Sigmoid colon (tissue), 7 donors: ENCODE results near the gene MYLK. TPM values are rescaled to one million over a fixed set of nuclear protein-coding genes. Genes with fewer than 3 reads are reported as not detected.

Experiments
- DNase-seq: peaks from one replicate; pipeline ENCODE4 v3.0.0-alpha.2; 2019
- H3K27ac ChIP-seq, 4 donors: fragments of 200-600 bp; sonication (generic); one replicate each; pipeline ENCODE4 v1.5.1; 2016 to 2019; ENCODE audit warnings: mild to moderate bottlenecking in 1 of 4
- H3K27me3 ChIP-seq, 3 donors: fragments of 200-600 bp; sonication (generic); one replicate each; pipeline ENCODE4 v1.5.1; 2019; ENCODE audit warnings: mild to moderate bottlenecking in 1 of 3
- H3K36me3 ChIP-seq, 4 donors: fragments of 200-600 bp; sonication (generic); one replicate each; pipeline ENCODE4 v1.5.1; 2016 to 2019
- H3K4me1 ChIP-seq, 4 donors: fragments of 200-600 bp; sonication (generic); one replicate each; pipeline ENCODE4 v1.5.1; 2017 to 2019
- H3K4me3 ChIP-seq, 4 donors: fragments of 200-600 bp; sonication (generic); one replicate each; pipeline ENCODE4 v1.5.1; 2017 to 2019; ENCODE audit warnings: mild to moderate bottlenecking in 2 of 4, moderate library complexity in 1 of 4
- H3K9me3 ChIP-seq, 4 donors: fragments of 200-600 bp in 3 of 4; sonication (generic) in 3 of 4; one replicate each; pipeline versions ENCODE4 v1.5.1 to v1.6.1; 2013 to 2019
- EP300 ChIP-seq, 4 donors: sonication (generic); formaldehyde crosslinking; IDR thresholded peaks; one replicate each; pipeline ENCODE4 v1.6.1; 2017; ENCODE audit warnings: antibody characterized with exemption in 4 of 4
- POLR2A ChIP-seq, 2 donors: fragments of 450-650 bp; IDR thresholded peaks; one replicate each; pipeline ENCODE4 v1.6.1; 2016; ENCODE audit warnings: antibody characterized with exemption in 2 of 2, mild to moderate bottlenecking in 2 of 2, moderate library complexity in 2 of 2
- POLR2AphosphoS5 ChIP-seq, 4 donors: sonication (generic); formaldehyde crosslinking; IDR thresholded peaks; one replicate each; pipeline ENCODE4 v1.6.1; 2017; ENCODE audit warnings: antibody characterized with exemption in 4 of 4
- WGBS, 2 donors: extraction: QIAGEN DNeasy Blood & Tissue Kit; methylation state at CpG; one replicate each; pipeline ENCODE4 v1.1.7; 2013; 5-methylcytosine and 5-hydroxymethylcytosine counted together
- intact Hi-C: fragments of 100-400 bp; cut with DNase I; formaldehyde crosslinking; loops from one replicate; pipeline ENCODE4 v1.15.1; 2023
- polyA plus RNA-seq, 3 donors: library from polyadenylated mRNA; stranded (reverse); fragments of 200-250 nt; gene quantifications; one replicate each; pipeline ENCODE4 v1.2.3, GENCODE V29; 2013
- total RNA-seq, 4 donors: library from RNA; depleted of rRNA; stranded (reverse); fragments of >200 nt; gene quantifications; one replicate each; pipeline ENCODE4 v1.1.0, GENCODE V29; 2016
- TF ChIP-seq, protein P1 (sequence below), 4 experiments: fragments of 450-650 bp in 3 of 4; fragments of 200-600 bp in 1 of 4; IDR thresholded peaks; one replicate each; pipeline ENCODE4 v1.5.1; 2016 to 2019; ENCODE audit warnings: antibody characterized with exemption in 4 of 4, mild to moderate bottlenecking in 3 of 4, moderate library complexity in 2 of 4
- donor health status: healthy with polysubstance abuse.
- donor health status: Bipolar disorder and iron deficiency.
- donor health status: healthy.

The MYLK gene
- total and polyA plus RNA-seq, 7 donors: 21.5 to 2,153 (median 1,169) TPM

DNA sequence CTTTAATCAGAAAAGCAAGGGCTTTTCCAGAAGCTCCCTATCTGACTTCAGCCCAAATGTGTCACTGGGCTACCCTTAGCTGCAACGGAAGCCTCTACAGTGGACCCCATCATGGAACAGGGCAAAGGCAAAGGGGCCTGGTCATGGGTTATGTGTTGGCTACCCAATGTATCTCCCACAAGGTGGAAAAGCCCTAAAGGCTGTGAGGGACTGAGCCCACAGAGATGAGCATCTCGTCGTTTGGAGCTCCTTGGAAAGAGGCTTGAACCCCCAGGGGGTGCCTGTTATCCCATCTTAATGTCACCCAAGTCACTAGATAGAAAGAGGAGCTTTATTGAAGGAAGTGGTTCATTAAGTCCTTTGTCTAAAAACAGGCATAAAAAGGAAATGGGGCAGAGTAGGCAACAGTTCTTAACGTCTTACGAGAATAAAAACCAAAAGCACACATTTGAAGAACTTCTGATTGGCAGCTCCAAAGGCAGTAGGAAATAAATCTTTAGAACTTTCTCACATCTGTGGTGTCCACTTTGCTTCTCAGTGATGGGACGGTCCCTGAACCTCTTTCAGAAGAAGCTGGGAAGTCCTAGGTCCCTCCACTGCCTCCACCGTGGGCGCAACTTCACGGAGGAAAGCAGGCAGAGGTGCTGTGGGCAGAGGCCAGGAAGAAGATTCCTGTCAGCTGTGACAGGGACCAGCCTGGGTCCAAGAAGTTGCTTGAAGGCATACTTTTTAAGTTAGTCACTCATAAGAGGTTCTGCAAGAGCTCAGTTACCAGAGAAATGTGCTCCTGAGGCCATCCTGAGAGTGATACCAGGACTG is 93.7 kb downstream of the MYLK start:
- WGBS, 2 donors: 94 to 95% methylated on average over 9 of the region's 9 CpGs
- peaks cover 0 to 29% (median 26%) of the 10 kb centered on the region in 4 donors for H3K4me1 ChIP-seq
- peak overlapping the region in 3 of 4 donors; percentile 14 to 76 (median 70) for H3K27ac ChIP-seq
- H3K4me3 ChIP-seq: no peak overlapping the region
- no peaks in the 10 kb centered on the region for H3K36me3 ChIP-seq
- no peaks in the 10 kb centered on the region for H3K27me3 ChIP-seq
- H3K9me3 ChIP-seq: no peaks in the 10 kb centered on the region
- TF ChIP-seq, protein P1, sequence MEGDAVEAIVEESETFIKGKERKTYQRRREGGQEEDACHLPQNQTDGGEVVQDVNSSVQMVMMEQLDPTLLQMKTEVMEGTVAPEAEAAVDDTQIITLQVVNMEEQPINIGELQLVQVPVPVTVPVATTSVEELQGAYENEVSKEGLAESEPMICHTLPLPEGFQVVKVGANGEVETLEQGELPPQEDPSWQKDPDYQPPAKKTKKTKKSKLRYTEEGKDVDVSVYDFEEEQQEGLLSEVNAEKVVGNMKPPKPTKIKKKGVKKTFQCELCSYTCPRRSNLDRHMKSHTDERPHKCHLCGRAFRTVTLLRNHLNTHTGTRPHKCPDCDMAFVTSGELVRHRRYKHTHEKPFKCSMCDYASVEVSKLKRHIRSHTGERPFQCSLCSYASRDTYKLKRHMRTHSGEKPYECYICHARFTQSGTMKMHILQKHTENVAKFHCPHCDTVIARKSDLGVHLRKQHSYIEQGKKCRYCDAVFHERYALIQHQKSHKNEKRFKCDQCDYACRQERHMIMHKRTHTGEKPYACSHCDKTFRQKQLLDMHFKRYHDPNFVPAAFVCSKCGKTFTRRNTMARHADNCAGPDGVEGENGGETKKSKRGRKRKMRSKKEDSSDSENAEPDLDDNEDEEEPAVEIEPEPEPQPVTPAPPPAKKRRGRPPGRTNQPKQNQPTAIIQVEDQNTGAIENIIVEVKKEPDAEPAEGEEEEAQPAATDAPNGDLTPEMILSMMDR (IDR thresholded peaks at IDR 0.05): no peak
- TF ChIP-seq EP300 (IDR thresholded peaks at IDR 0.05): no peak
- TF ChIP-seq POLR2AphosphoS5 (IDR thresholded peaks at IDR 0.05): peak in 2 of 4 donors; percentile 11 to 37
- intact Hi-C loops: no loop called here
- DNase-seq: no peak

DNA sequence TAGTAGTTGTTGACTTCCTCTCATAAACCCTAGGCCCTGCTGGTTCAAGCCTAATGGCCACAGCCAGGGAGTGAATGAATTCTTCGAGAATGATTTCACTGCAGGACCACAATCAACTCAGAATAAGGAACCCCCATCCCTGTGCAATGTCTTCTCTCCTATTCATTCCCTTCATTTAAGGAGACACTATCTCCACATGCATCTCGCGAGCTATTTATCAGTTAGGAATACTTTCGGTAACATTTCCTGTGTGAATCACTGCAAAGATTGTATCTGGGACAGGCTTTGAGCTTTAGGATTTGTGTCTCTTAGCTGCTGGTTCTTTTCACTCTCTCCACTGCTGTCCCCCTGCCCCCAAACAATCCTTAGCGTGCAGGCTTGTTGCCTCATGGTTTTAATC is 94.4 kb downstream of the MYLK start:
- WGBS, 2 donors: 92 to 97% methylated on average over 5 of the region's 5 CpGs
- intact Hi-C loops: no loop called here
- Histone ChIP-seq H3K9me3 (no peaks in the 10 kb centered on the region), H3K4me3 (no peak overlapping the region), H3K27me3 (no peaks in the 10 kb centered on the region), H3K27ac (no peak overlapping the region), H3K36me3 (no peaks in the 10 kb centered on the region), H3K4me1 (peaks cover 0 to 33% (median 27%) of the 10 kb centered on the region in 4 donors)
- TF ChIP-seq, protein P1 (IDR thresholded peaks at IDR 0.05): no peak
- TF ChIP-seq POLR2A (IDR thresholded peaks at IDR 0.05) (no peak), POLR2AphosphoS5 (IDR thresholded peaks at IDR 0.05) (no peak), EP300 (IDR thresholded peaks at IDR 0.05) (no peak)
- no peak for DNase-seq

DNA sequence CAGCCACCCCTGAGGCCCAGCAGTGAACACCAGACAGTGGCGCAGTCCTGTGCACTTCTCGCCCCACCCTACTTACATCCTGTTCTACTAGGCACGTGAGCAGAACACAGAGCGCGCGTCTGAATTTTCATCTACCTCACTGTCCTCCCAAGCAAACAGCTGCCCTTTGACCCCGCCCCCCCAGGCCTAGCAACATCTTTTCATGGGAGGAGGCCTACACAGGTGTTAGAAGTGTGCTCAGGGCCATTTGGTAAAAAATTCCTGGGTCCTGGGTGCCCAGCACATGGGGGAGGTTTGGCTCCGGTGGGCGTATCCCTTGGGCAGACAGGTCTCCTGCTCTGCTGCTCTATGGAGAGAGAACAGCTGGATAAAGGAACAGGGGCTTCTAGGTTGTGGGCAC is 95.0 kb downstream of the MYLK start:
- Histone ChIP-seq H3K4me3 (no peak overlapping the region), H3K27ac (no peak overlapping the region), H3K27me3 (no peaks in the 10 kb centered on the region), H3K36me3 (no peaks in the 10 kb centered on the region), H3K9me3 (no peaks in the 10 kb centered on the region), H3K4me1 (peaks cover 0 to 39% (median 31%) of the 10 kb centered on the region in 4 donors)
- DNase-seq: no peak
- no peak for TF ChIP-seq EP300 (IDR thresholded peaks at IDR 0.05)
- TF ChIP-seq, protein P1 (IDR thresholded peaks at IDR 0.05): no peak
- TF ChIP-seq POLR2A (IDR thresholded peaks at IDR 0.05): no peak
- no peak for TF ChIP-seq POLR2AphosphoS5 (IDR thresholded peaks at IDR 0.05)
- intact Hi-C loops: no loop called here
- 87 to 95% methylated on average over 9 of the region's 9 CpGs for WGBS, 2 donors

DNA sequence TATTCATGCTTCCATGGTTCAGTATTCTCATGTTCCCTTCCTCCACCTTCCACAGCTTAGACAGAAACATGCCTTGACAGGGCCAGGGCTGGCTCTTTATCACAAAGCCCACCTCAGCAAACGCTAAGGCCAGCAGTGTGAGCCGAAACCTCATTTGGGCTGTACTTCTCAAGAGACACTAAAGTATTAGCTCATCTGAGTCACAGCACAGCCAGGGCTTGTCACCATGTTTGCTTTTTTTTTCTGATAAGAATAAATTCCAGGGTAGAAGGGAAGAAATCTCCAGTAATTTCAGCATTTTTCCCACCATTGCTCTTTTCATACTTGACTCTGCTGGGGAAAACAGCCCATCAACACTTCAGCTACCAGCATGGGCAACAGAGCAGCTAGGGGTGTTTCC is 95.4 kb downstream of the MYLK start:
- H3K4me3 ChIP-seq: no peak overlapping the region
- H3K9me3 ChIP-seq: no peaks in the 10 kb centered on the region
- no peaks in the 10 kb centered on the region for H3K27me3 ChIP-seq
- no peaks in the 10 kb centered on the region for H3K36me3 ChIP-seq
- TF ChIP-seq POLR2AphosphoS5 (IDR thresholded peaks at IDR 0.05): no peak
- no peak for TF ChIP-seq EP300 (IDR thresholded peaks at IDR 0.05)
- TF ChIP-seq, protein P1 (IDR thresholded peaks at IDR 0.05): no peak
- no peak for TF ChIP-seq POLR2A (IDR thresholded peaks at IDR 0.05)
- intact Hi-C loops: no loop called here
- 96 to 98% methylated on average over 2 of the region's 2 CpGs for WGBS, 2 donors
- DNase-seq: no peak
- H3K27ac ChIP-seq: no peak overlapping the region
- peaks cover 0 to 44% (median 33%) of the 10 kb centered on the region in 4 donors for H3K4me1 ChIP-seq
